ENCODE results near the gene RFNG.

The RFNG gene

GRCh38 chr17:82036634-82037091, 14.9 kb downstream of the RFNG start:
- in situ Hi-C loops (cut with MboI; ENCODE audit: low pct_unique_long_range_greater_than_20kb, low sequenced_read_pairs, unreplicated experiment), result loop anchor here (10.0 kb wide), 1 partner anchor 128 kb away; no protein-coding TSS in a partner anchor
- TF ChIP-seq, protein P1, sequence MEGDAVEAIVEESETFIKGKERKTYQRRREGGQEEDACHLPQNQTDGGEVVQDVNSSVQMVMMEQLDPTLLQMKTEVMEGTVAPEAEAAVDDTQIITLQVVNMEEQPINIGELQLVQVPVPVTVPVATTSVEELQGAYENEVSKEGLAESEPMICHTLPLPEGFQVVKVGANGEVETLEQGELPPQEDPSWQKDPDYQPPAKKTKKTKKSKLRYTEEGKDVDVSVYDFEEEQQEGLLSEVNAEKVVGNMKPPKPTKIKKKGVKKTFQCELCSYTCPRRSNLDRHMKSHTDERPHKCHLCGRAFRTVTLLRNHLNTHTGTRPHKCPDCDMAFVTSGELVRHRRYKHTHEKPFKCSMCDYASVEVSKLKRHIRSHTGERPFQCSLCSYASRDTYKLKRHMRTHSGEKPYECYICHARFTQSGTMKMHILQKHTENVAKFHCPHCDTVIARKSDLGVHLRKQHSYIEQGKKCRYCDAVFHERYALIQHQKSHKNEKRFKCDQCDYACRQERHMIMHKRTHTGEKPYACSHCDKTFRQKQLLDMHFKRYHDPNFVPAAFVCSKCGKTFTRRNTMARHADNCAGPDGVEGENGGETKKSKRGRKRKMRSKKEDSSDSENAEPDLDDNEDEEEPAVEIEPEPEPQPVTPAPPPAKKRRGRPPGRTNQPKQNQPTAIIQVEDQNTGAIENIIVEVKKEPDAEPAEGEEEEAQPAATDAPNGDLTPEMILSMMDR (IDR thresholded peaks at IDR 0.05; ENCODE audit: extremely low read depth, insufficient read depth, missing control alignments), result no peak
- no peak for DNase-seq (ENCODE audit: low spot score)

DNA sequence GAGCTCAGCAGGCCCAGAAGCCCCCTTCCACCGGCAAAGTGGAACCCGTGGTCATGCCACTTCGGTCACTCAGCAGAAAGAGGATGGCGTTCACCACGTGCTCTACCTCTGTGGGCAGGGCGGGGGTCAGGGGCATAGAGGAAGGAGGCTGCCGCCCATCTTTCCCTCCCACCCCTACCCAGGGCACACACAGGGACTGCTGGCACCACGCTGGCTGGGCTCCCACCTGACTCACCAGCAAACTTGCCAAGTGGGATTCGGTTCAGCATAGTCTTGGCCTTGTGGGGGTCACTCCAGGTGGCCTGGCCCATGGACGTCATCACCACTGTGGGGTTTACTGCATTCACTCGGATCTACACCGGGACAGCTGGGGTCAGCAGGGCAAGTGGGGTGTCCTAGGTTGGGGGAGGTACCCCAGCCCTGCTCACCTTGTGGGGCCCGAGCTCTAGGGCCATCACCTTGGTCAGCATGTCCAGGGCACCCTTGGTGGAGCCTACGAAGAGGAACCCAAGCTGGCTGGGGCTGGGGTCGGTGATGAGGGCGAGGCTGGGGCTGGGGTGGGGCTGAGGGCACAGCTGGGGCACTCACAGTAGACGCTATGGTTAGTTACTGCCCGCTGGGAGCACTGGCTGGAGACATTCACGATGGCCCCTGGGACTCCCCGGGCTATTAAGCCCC, 15.5 kb downstream of the RFNG start:
- TF ChIP-seq, protein P1 (IDR thresholded peaks at IDR 0.05; ENCODE audit: extremely low read depth, insufficient read depth, missing control alignments), result no peak
- no peak for DNase-seq (ENCODE audit: low spot score)
- in situ Hi-C loops (cut with MboI; ENCODE audit: low pct_unique_long_range_greater_than_20kb, low sequenced_read_pairs, unreplicated experiment), result loop anchor here (10.0 kb wide), 1 partner anchor 129 kb away; no protein-coding TSS in a partner anchor

GRCh38 chr17:82035488-82035887, 16.1 kb downstream of the RFNG start:
- TF ChIP-seq, protein P1 (IDR thresholded peaks at IDR 0.05; ENCODE audit: extremely low read depth, insufficient read depth, missing control alignments), result no peak
- in situ Hi-C loops (cut with MboI; ENCODE audit: low pct_unique_long_range_greater_than_20kb, low sequenced_read_pairs, unreplicated experiment), result loop anchor here (10.0 kb wide), 1 partner anchor 129 kb away; no protein-coding TSS in a partner anchor
- DNase-seq (ENCODE audit: low spot score), result no peak

DNA sequence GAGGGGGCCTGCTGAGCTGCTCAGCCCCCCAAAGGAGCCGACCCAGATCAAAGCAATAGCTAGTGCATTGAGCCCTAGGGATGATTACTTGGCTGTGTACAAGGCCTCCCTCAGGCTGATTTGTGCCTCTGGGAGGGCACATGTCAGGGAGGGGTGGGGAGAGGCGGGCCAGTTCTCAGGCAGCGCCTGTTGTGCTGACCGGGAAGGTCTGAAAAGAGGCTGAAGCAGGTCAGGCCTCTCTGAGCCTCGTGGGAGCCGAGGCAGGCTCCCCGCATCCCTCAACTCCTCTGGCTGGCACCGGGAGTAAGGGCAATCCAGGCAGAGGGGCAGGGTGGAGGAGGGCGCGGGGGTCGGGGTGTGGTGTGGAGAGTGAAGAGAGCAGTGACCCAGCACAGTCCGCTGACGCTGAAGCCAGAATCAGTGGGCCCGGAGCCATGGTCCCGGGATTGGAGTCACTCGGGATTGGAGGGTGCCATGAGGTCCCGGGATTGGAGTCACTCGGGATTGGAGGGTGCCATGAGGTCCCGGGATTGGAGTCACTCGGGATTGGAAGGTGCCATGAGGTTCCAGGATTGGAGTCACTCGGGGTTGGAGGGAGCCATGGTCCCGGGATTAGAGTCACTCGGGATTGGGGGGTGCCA, 17.1 kb downstream of the RFNG start:
- TF ChIP-seq, protein P1 (IDR thresholded peaks at IDR 0.05; ENCODE audit: extremely low read depth, insufficient read depth, missing control alignments), result no peak
- in situ Hi-C loops (cut with MboI; ENCODE audit: low pct_unique_long_range_greater_than_20kb, low sequenced_read_pairs, unreplicated experiment), result loop anchor here (10.0 kb wide), 1 partner anchor 130 kb away; no protein-coding TSS in a partner anchor
- DNase-seq (ENCODE audit: low spot score), result no peak

DNA sequence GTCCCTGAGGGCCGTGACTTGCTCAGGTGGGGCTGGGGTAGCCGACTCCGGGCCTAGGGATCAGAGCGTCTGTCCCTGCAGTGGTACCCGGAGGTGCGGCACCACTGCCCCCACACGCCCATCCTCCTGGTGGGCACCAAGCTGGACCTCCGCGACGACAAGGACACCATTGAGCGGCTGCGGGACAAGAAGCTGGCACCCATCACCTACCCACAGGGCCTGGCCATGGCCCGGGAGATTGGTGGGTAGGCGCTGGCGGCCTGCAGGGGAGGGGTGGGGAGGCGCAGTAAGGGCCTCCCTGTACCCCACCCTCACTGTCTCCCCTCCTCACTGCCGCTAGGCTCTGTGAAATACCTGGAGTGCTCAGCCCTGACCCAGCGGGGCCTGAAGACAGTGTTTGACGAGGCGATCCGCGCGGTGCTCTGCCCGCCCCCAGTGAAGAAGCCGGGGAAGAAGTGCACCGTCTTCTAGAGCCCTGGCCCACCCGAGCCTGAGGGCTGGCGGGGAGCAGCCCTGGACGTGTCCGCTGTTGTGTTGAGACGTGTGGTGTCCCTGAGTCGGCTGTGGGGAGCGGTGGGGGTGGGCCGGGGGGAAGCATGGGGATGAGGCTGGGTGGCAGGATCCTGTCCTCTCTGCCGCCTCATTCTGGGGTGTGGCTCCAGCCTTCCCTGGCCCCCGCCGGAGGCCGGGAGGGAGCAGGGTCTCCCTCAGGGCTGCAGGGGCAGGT, 18.1 kb downstream of the RFNG start:
- DNase-seq (ENCODE audit: low spot score), result no peak
- in situ Hi-C loops (cut with MboI; ENCODE audit: low pct_unique_long_range_greater_than_20kb, low sequenced_read_pairs, unreplicated experiment), result loop anchor here (10.0 kb wide), 1 partner anchor 131 kb away; no protein-coding TSS in a partner anchor
- TF ChIP-seq, protein P1 (IDR thresholded peaks at IDR 0.05; ENCODE audit: extremely low read depth, insufficient read depth, missing control alignments), result no peak

DNA sequence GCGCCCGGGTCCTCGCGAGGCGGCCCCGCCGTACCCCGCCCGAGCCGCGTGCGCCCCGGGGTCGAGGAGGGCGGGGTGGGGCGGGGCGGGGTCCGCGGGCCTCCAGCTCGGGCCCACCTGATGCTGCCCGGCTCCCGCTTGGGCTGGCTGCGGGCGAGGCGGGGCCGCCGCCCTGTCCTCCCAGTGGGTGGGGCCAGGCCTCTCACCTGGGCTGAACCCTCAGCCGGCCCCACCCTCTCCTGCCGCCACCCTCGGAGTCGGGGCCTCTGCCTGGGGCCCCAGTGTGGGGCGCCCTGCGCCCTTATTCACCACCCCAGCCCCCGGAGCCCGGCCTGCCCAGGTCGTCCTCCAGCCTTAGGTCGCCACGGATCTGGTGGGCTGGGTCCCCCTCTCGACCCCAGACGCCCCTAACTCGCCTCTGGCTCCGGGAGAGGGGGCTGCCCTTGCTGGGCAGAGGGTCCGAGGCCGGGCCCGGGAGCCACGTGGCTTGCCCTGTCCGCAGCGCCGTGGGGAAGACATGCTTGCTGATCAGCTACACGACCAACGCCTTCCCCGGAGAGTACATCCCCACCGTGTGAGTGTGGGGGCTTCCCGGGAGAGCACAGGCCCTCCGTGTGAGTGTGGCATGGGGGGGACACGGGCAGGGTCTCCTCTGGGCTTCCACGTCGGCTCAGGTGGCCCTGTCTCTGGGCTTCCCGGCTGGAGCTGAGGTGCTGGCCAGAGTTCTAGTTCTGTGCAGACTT, 19.6 kb downstream of the RFNG start:
- TF ChIP-seq, protein P1 (IDR thresholded peaks at IDR 0.05; ENCODE audit: extremely low read depth, insufficient read depth, missing control alignments), result no peak
- peak; percentile 71 for DNase-seq (ENCODE audit: low spot score)
- in situ Hi-C loops (cut with MboI; ENCODE audit: low pct_unique_long_range_greater_than_20kb, low sequenced_read_pairs, unreplicated experiment), result loop anchor here (10.0 kb wide), 1 partner anchor 133 kb away; no protein-coding TSS in a partner anchor
